Gastrocnemius medialis (tissue), 4 donors: ENCODE data around the gene CACNB4.

Source experiments
- POLR2A ChIP-seq, 2 donors: fragments of 450-650 bp; IDR thresholded peaks; one replicate each; pipeline ENCODE4 v1.6.1; 2017; ENCODE audit warnings: antibody characterized with exemption in 2 of 2, mild to moderate bottlenecking in 2 of 2, moderate library complexity in 2 of 2
- TF ChIP-seq, protein P1 (sequence below), 5 experiments: fragments of 450-650 bp in 3 of 5; fragments of 200-600 bp in 2 of 5; sonication (generic) in 2 of 5; IDR thresholded peaks in 4 of 5; conservative IDR thresholded peaks in 1 of 5; 1 replicate in 4 of 5; 2 replicates in 1 of 5; pipeline ENCODE4 v1.5.1; 2016 to 2019; ENCODE audit warnings: antibody characterized with exemption in 5 of 5, mild to moderate bottlenecking in 3 of 5, moderate library complexity in 3 of 5

DNA sequence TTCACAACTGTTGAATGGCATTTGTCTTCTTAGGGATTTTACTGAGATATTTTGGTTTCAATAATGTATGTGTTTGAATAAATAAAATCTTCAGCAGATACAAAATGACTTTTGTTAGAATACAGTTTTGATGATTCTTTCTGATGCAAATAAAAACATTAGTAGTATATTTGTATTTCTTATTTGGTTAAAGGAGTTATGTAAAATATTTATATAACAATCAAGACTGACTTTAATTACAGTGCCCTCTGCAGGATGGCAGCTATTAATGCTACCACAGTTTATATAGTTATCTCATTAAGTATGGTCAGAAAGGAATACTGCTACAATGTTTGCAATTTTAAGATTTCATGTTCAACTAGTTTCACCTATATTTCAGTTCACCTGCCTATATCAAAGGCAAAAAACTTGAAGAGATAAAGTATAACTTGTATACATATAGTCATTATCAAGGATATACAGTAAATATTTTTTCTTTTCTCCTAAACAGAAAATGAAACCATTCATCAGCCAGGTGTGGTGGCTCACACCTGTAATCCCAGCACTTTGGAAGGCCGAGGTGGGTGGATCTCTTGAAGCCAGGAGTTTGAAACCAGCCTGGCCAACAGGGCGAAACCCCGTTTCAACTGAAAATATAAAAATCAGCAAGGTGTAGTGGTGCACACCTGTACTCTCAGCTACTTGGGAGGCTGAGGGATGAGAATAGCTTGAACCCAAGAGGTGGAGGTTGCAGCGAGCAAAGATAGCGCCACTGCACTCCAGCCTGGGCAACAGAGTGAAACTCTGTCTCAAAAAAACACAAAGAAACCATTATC is 290.4 kb downstream of the CACNB4 start:
- TF ChIP-seq, protein P1, sequence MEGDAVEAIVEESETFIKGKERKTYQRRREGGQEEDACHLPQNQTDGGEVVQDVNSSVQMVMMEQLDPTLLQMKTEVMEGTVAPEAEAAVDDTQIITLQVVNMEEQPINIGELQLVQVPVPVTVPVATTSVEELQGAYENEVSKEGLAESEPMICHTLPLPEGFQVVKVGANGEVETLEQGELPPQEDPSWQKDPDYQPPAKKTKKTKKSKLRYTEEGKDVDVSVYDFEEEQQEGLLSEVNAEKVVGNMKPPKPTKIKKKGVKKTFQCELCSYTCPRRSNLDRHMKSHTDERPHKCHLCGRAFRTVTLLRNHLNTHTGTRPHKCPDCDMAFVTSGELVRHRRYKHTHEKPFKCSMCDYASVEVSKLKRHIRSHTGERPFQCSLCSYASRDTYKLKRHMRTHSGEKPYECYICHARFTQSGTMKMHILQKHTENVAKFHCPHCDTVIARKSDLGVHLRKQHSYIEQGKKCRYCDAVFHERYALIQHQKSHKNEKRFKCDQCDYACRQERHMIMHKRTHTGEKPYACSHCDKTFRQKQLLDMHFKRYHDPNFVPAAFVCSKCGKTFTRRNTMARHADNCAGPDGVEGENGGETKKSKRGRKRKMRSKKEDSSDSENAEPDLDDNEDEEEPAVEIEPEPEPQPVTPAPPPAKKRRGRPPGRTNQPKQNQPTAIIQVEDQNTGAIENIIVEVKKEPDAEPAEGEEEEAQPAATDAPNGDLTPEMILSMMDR (IDR thresholded peaks at IDR 0.05 in 4 of 5, conservative IDR thresholded peaks at IDR 0.05 in 1 of 5): peak in 4 of 5 experiments; percentile 38 to 69 (median 57)
- no peak for TF ChIP-seq POLR2A (IDR thresholded peaks at IDR 0.05)
